ENCODE measurements around the gene THBD.

The THBD gene

DNA sequence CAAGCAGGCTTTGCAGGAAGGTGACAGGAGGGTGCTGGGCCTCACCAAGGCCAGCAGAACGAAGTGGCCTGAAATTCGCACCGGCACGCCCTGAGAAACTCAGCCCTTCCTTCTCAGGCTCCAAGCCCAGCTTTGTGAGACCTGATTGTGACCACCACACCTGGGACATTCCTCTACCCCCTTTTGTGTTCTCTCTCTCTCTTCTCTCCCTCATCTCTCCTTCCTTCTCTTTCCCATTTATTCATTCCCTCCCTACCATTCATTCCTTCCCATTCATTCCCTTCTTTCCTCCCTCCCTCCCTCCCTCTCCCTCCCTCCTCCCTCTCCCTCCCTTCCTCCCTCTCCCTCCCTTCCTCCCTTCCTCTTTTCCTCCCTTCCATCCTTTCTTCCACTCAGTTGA lies 27.8 kb upstream of the THBD start:
- ATAC-seq (ENCODE audit: low read depth): no peak
- no peak overlapping the region for H3K4me3 ChIP-seq (ENCODE audit: severe bottlenecking)
- no peaks in the 10 kb centered on the region for H3K4me1 ChIP-seq (ENCODE audit: insufficient read depth, poor library complexity, severe bottlenecking)
- no peak for DNase-seq (ENCODE audit: low spot score)
- H3K27me3 ChIP-seq (ENCODE audit: insufficient read depth, poor library complexity, severe bottlenecking): no peaks in the 10 kb centered on the region
- no peaks in the 10 kb centered on the region for H3K9me3 ChIP-seq (ENCODE audit: severe bottlenecking)
- TF ChIP-seq, protein P1, sequence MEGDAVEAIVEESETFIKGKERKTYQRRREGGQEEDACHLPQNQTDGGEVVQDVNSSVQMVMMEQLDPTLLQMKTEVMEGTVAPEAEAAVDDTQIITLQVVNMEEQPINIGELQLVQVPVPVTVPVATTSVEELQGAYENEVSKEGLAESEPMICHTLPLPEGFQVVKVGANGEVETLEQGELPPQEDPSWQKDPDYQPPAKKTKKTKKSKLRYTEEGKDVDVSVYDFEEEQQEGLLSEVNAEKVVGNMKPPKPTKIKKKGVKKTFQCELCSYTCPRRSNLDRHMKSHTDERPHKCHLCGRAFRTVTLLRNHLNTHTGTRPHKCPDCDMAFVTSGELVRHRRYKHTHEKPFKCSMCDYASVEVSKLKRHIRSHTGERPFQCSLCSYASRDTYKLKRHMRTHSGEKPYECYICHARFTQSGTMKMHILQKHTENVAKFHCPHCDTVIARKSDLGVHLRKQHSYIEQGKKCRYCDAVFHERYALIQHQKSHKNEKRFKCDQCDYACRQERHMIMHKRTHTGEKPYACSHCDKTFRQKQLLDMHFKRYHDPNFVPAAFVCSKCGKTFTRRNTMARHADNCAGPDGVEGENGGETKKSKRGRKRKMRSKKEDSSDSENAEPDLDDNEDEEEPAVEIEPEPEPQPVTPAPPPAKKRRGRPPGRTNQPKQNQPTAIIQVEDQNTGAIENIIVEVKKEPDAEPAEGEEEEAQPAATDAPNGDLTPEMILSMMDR (IDR thresholded peaks at IDR 0.05; ENCODE audit: poor library complexity, severe bottlenecking): no peak
- H3K27ac ChIP-seq (ENCODE audit: poor library complexity, severe bottlenecking): no peak overlapping the region
- H3K36me3 ChIP-seq (ENCODE audit: low read depth): no peaks in the 10 kb centered on the region

DNA sequence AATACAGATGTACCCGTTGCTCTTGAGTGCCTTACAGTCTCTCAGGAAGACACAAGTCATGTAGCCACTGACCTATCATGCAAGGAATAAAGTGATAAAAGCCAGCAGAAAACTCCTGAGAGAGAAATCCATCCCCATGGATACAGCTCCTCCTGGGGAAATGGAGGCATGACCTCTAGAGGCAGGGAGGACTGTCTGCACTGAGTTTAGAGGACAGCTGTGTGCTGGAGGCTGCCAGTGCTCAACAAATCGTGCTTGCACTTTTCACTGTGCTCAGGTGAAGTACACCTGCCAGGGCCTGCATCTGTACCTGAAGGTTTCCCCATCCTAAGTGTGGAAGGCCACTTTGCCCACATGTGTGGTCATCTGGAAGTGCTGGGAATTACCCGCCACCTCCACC lies 24.6 kb upstream of the THBD start:
- no peaks in the 10 kb centered on the region for H3K9me3 ChIP-seq (ENCODE audit: severe bottlenecking)
- no peak for DNase-seq (ENCODE audit: low spot score)
- TF ChIP-seq, protein P1 (IDR thresholded peaks at IDR 0.05; ENCODE audit: poor library complexity, severe bottlenecking): no peak
- H3K36me3 ChIP-seq (ENCODE audit: low read depth): no peaks in the 10 kb centered on the region
- no peak for ATAC-seq (ENCODE audit: low read depth)
- H3K4me1 ChIP-seq (ENCODE audit: insufficient read depth, poor library complexity, severe bottlenecking): no peaks in the 10 kb centered on the region
- H3K4me3 ChIP-seq (ENCODE audit: severe bottlenecking): no peak overlapping the region
- H3K27ac ChIP-seq (ENCODE audit: poor library complexity, severe bottlenecking): no peak overlapping the region
- no peaks in the 10 kb centered on the region for H3K27me3 ChIP-seq (ENCODE audit: insufficient read depth, poor library complexity, severe bottlenecking)

DNA sequence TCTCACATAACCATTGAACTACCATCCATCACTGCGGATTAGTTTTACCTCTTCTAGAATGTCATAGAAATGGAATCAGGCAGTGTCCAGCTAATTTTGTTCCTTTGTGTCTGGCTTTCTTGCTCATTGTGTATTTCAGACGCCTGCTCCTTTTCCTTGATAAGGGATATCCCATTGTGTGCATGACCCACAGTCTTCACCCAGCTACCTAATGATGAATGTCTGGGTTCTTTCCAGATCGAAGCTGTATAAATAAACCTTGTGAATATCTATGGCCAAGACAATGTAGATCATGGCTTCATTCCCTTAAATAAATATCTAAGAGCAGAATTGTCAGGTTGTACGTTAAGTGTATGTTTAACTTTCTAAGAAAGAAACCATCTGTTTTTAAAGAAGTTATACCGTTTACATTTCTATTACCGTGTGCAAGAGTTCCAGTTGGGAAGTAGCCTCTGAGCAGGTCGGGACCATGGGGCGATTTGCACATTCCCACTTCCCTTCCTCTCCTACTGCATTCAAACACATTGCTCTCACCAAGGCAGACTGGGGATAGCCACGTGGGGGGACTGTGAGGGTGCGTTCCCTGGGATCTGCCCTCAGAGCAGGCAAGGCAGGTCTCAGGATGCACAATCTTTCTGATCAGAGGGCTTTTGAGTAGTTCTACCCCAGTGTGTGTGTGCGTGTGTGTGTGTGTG lies 23.6 kb upstream of the THBD start:
- TF ChIP-seq, protein P1 (IDR thresholded peaks at IDR 0.05; ENCODE audit: poor library complexity, severe bottlenecking): no peak
- DNase-seq (ENCODE audit: low spot score) (no peak), ATAC-seq (ENCODE audit: low read depth) (no peak)
- Histone ChIP-seq H3K27me3 (ENCODE audit: insufficient read depth, poor library complexity, severe bottlenecking) (no peaks in the 10 kb centered on the region), H3K27ac (ENCODE audit: poor library complexity, severe bottlenecking) (no peak overlapping the region), H3K9me3 (ENCODE audit: severe bottlenecking) (no peaks in the 10 kb centered on the region), H3K4me3 (ENCODE audit: severe bottlenecking) (no peak overlapping the region), H3K36me3 (ENCODE audit: low read depth) (no peaks in the 10 kb centered on the region), H3K4me1 (ENCODE audit: insufficient read depth, poor library complexity, severe bottlenecking) (no peaks in the 10 kb centered on the region)

DNA sequence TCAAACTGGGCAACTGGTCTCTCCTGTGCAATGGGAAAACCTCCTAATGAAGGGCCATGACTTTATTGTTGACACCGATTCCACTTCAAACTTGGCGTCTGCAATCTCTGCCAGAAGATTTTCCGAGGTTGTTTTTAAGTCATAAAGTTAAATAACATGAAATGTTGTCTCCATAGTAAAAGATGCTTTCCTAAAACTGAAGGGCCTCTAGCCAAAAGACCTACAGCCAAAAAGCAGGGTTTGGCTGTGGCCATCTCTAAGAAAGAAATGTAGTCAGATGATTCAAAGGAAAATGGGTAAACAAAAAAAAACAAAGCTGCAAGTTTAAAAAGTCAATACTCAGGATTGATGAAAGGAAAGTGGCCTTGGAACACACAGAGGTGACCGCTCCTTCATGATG lies 22.5 kb upstream of the THBD start:
- no peaks in the 10 kb centered on the region for H3K9me3 ChIP-seq (ENCODE audit: severe bottlenecking)
- H3K4me1 ChIP-seq (ENCODE audit: insufficient read depth, poor library complexity, severe bottlenecking): no peaks in the 10 kb centered on the region
- DNase-seq (ENCODE audit: low spot score): no peak
- H3K4me3 ChIP-seq (ENCODE audit: severe bottlenecking): no peak overlapping the region
- TF ChIP-seq, protein P1 (IDR thresholded peaks at IDR 0.05; ENCODE audit: poor library complexity, severe bottlenecking): no peak
- no peaks in the 10 kb centered on the region for H3K27me3 ChIP-seq (ENCODE audit: insufficient read depth, poor library complexity, severe bottlenecking)
- H3K27ac ChIP-seq (ENCODE audit: poor library complexity, severe bottlenecking): no peak overlapping the region
- H3K36me3 ChIP-seq (ENCODE audit: low read depth): no peaks in the 10 kb centered on the region
- ATAC-seq (ENCODE audit: low read depth): no peak

DNA sequence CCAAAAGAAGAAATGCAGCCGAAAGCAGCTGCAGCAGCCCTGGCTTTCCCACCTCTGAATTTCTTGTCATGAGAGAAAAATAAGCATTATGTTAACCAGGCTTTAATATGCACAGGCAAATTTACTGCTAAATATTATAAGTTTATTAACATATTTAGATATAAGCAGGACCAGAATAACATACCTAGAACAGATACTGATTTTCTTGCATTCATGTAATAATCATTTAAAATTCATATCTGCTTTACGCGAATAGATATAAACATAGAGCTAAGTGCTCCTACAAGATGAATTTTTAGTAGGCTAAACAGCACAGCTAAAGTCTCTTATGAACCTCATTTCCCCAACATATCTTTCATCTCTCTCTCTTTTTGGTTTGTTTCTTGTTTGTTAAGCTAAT lies 21.9 kb upstream of the THBD start:
- no peaks in the 10 kb centered on the region for H3K36me3 ChIP-seq (ENCODE audit: low read depth)
- H3K4me1 ChIP-seq (ENCODE audit: insufficient read depth, poor library complexity, severe bottlenecking): no peaks in the 10 kb centered on the region
- H3K4me3 ChIP-seq (ENCODE audit: severe bottlenecking): no peak overlapping the region
- H3K27me3 ChIP-seq (ENCODE audit: insufficient read depth, poor library complexity, severe bottlenecking): no peaks in the 10 kb centered on the region
- H3K27ac ChIP-seq (ENCODE audit: poor library complexity, severe bottlenecking): no peak overlapping the region
- DNase-seq (ENCODE audit: low spot score): no peak
- TF ChIP-seq, protein P1 (IDR thresholded peaks at IDR 0.05; ENCODE audit: poor library complexity, severe bottlenecking): no peak
- H3K9me3 ChIP-seq (ENCODE audit: severe bottlenecking): no peaks in the 10 kb centered on the region
- no peak for ATAC-seq (ENCODE audit: low read depth)
